HepG2 (cell line): ENCODE measurements around the gene PPP1R18. TPM values are rescaled to one million over a fixed set of nuclear protein-coding genes. Genes with fewer than 3 reads are reported as not detected.
A peak's percentile ranks its signal among the peaks of the same experiment; 100 is the strongest.

Experiments
- HOXA3 ChIP-seq: sonication (generic); formaldehyde crosslinking; IDR thresholded peaks from 2 replicates; pipeline ENCODE4 v1.5.0; 2020; ENCODE audit warnings: missing genetic modification reagents
- KDM1A ChIP-seq: IDR thresholded peaks from 2 replicates; pipeline ENCODE4 v1.6.1; 2016; ENCODE audit warnings: missing compliant biosample characterization
- MYNN ChIP-seq: sonication (generic); formaldehyde crosslinking; IDR thresholded peaks from 2 replicates; pipeline ENCODE4 v1.4.0; 2020; ENCODE audit warnings: mild to moderate bottlenecking, low read depth, missing genetic modification reagents
- NFKB2 ChIP-seq: sonication (generic); formaldehyde crosslinking; IDR thresholded peaks from 2 replicates; pipeline ENCODE4 v1.4.0; 2020; ENCODE audit warnings: missing genetic modification reagents, borderline replicate concordance
- NRL ChIP-seq: sonication (generic); formaldehyde crosslinking; IDR thresholded peaks from 2 replicates; pipeline ENCODE4 v1.5.0; 2020; ENCODE audit warnings: missing genetic modification reagents, mild to moderate bottlenecking, moderate library complexity, borderline replicate concordance
- PCBP2 ChIP-seq: fragments of 200-400 bp; formaldehyde crosslinking; optimal IDR thresholded peaks from 2 replicates; pipeline ENCODE3; 2018; ENCODE audit warnings: low read length, low read depth; ENCODE audit not compliant: poor library complexity, severe bottlenecking
- POLR2AphosphoS5 ChIP-seq: IDR thresholded peaks from 2 replicates; pipeline ENCODE4 v1.6.1; 2012; ENCODE audit warnings: low read depth, low read length
- TCF7L2 ChIP-seq: IDR thresholded peaks from 2 replicates; pipeline ENCODE4 v1.6.1; 2011; ENCODE audit warnings: mild to moderate bottlenecking, low read depth, low read length, moderate library complexity
- TEAD2 ChIP-seq: sonication (generic); formaldehyde crosslinking; IDR thresholded peaks from 2 replicates; pipeline ENCODE4 v1.9.0; 2021; ENCODE audit warnings: missing genetic modification reagents
- ZNF260 ChIP-seq: sonication (generic); formaldehyde crosslinking; IDR thresholded peaks from 2 replicates; pipeline ENCODE4 v1.4.0; 2020; ENCODE audit warnings: missing genetic modification reagents, low read depth, mild to moderate bottlenecking, borderline replicate concordance
- ZNF367 ChIP-seq: sonication (generic); formaldehyde crosslinking; IDR thresholded peaks from 2 replicates; pipeline ENCODE4 v1.4.0; 2020; ENCODE audit warnings: missing genetic modification reagents, borderline replicate concordance
- ZNF549 ChIP-seq: sonication (generic); formaldehyde crosslinking; IDR thresholded peaks from 2 replicates; pipeline ENCODE4 v1.5.0; 2020; ENCODE audit warnings: missing genetic modification reagents
- ZNF607 ChIP-seq: sonication (generic); formaldehyde crosslinking; IDR thresholded peaks from 2 replicates; pipeline ENCODE4 v1.5.1; 2020; ENCODE audit warnings: missing genetic modification reagents, mild to moderate bottlenecking, borderline replicate concordance
- ZNF639 ChIP-seq: conservative IDR thresholded peaks from 2 replicates; pipeline ENCODE4 v1.6.1; 2018; ENCODE audit warnings: missing genetic modification reagents
- ZNF646 ChIP-seq: sonication (generic); formaldehyde crosslinking; IDR thresholded peaks from 2 replicates; pipeline ENCODE4 v1.9.0; 2021; ENCODE audit warnings: mild to moderate bottlenecking, missing genetic modification reagents
- ZNF740 ChIP-seq: sonication (generic); formaldehyde crosslinking; IDR thresholded peaks from 2 replicates; pipeline ENCODE4 v1.4.0; 2020; ENCODE audit warnings: missing genetic modification reagents
- ZNF879 ChIP-seq: sonication (generic); formaldehyde crosslinking; IDR thresholded peaks from 2 replicates; pipeline ENCODE4 v1.8.1; 2023; ENCODE audit warnings: missing genetic modification reagents
- polyA plus RNA-seq, 8 experiments: library from polyadenylated mRNA; depleted of rRNA in 3 of 8; stranded (reverse) in 7 of 8; unstranded in 1 of 8; fragments of >200 nt; fragmentation: Illumina TruSeq in 4 of 8; extraction: Trizol in 4 of 8; gene quantifications; 2 replicates each; pipeline versions ENCODE4 v1.2.1 to v1.2.3, GENCODE V29; 2011 to 2016; ENCODE audit warnings: low read depth in 4 of 8, missing spikeins in 1 of 8, mixed read lengths in 1 of 8; ENCODE audit not compliant: insufficient read depth in 1 of 8
- total RNA-seq, 5 experiments: library from RNA; depleted of rRNA; stranded (reverse); fragments of >200 nt; fragmentation: Illumina TruSeq; extraction: Trizol; gene quantifications; 2 replicates each; pipeline ENCODE4 v1.2.3, GENCODE V29; 2016; ENCODE audit warnings: low read depth in 1 of 5
- TF ChIP-seq, protein P1 (sequence below): sonication (generic); formaldehyde crosslinking; IDR thresholded peaks from 2 replicates; pipeline ENCODE4 v1.4.0; 2020; ENCODE audit warnings: missing genetic modification reagents
- TF ChIP-seq, protein P2 (sequence below): sonication (generic); formaldehyde crosslinking; IDR thresholded peaks from 2 replicates; pipeline ENCODE4 v1.5.0; 2020; ENCODE audit warnings: mild to moderate bottlenecking, low read depth, missing genetic modification reagents, borderline replicate concordance

The PPP1R18 gene
- total and polyA plus RNA-seq, 2 of the 13 experiments (the other 11 are each of a cell fraction or from before 2014, with no cell fraction given) = 4.9 to 9.2 TPM

GRCh38 chr6:30647242-30648116 lies 39.0 kb downstream of the PPP1R18 start (continued):
- TF ChIP-seq NRL (peak; percentile 98), ZNF879 (CRISPR knock-in tag) (no peak), MYNN (CRISPR knock-in tag) (no peak), TEAD2 (CRISPR knock-in tag) (0 out of 2 replicates have a peak, but pooled peaks have one; percentile 21), POLR2AphosphoS5 (peak; percentile 82), KDM1A (CRISPR knock-in tag) (peak; percentile 7; the same call in 1 of the 2 replicates), ZNF607 (peak; percentile 96), ZNF367 (CRISPR knock-in tag) (0 out of 2 replicates have a peak, but pooled peaks have one; percentile 47), HOXA3 (peak; percentile 93), NFKB2 (CRISPR knock-in tag) (peak; percentile 97), ZNF639 (CRISPR knock-in tag) (peak; percentile 64; the same call in 1 of the 2 replicates), ZNF260 (CRISPR knock-in tag) (no peak), ZNF740 (CRISPR knock-in tag) (no peak), ZNF549 (CRISPR knock-in tag) (no peak), ZNF646 (no peak), PCBP2 (peak; percentile 22), TCF7L2 (no peak)
- TF ChIP-seq, protein P1, sequence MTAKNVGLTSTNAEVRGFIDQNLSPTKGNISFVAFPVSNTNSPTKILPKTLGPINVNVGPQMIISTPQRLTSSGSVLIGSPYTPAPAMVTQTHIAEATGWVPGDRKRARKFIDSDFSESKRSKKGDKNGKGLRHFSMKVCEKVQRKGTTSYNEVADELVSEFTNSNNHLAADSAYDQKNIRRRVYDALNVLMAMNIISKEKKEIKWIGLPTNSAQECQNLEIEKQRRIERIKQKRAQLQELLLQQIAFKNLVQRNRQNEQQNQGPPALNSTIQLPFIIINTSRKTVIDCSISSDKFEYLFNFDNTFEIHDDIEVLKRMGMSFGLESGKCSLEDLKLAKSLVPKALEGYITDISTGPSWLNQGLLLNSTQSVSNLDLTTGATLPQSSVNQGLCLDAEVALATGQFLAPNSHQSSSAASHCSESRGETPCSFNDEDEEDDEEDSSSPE (CRISPR knock-in tag) = peak; percentile 92
- TF ChIP-seq, protein P2, sequence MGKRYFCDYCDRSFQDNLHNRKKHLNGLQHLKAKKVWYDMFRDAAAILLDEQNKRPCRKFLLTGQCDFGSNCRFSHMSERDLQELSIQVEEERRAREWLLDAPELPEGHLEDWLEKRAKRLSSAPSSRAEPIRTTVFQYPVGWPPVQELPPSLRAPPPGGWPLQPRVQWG = 0 out of 2 replicates have a peak, but pooled peaks have one; percentile 80
